CD4-positive, alpha-beta T cell treated with Interleukin-1 beta for 1 hour (primary cell): ENCODE results near the gene ZBTB37.
"Not testable (repeated sequence)": the region's sequence is repeated elsewhere in the genome, so short reads cannot be mapped to it uniquely, and the experiment has no call there.

Experiments
- DNase-seq, 2 donors: peaks; one replicate each; pipeline ENCODE4 v3.0.0-alpha.2; 2020 to 2022

Gene ZBTB37

GRCh38 chr1:173868266-173869020, at the start of gene ZBTB37:
Gene ZBTB37, plus strand, starts transcription at chr1:173868380. Its CDS starts 1,846 bp downstream, at chr1:173870226.
- peak; percentile 92 for DNase-seq

- no peak for DNase-seq
Observed at GRCh38 chr1:173818459-173818858, 49.7 kb upstream of the ZBTB37 start.

- no peak for DNase-seq
Observed at GRCh38 chr1:173821680-173822079, 46.5 kb upstream of the ZBTB37 start.

DNA sequence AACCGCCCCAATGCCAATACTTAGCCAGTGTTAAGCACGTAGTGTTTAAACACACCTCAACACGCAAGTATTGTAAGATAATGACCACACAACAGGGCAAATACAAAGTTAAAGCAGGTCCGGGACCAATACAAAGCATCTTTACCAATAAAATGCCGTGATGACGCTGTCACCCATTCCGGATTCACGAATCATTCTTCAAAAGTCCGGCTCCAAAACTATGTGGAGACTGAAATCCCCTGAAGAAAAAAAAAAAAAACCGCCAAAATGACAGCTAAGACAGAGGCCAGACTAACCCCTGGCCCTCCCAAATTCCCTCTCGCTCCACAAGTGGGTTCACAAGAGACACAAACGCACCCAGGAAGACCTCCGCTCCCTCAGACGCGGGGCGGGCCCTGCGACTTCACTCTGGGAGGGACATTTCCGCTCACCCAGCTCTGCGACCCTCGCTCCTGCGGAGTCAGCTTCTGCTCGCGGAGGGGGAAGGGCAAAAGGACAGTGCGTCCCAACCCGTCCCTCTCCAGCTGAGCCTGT, 44.3 kb upstream of the ZBTB37 start:
- DNase-seq, result no peak

DNA sequence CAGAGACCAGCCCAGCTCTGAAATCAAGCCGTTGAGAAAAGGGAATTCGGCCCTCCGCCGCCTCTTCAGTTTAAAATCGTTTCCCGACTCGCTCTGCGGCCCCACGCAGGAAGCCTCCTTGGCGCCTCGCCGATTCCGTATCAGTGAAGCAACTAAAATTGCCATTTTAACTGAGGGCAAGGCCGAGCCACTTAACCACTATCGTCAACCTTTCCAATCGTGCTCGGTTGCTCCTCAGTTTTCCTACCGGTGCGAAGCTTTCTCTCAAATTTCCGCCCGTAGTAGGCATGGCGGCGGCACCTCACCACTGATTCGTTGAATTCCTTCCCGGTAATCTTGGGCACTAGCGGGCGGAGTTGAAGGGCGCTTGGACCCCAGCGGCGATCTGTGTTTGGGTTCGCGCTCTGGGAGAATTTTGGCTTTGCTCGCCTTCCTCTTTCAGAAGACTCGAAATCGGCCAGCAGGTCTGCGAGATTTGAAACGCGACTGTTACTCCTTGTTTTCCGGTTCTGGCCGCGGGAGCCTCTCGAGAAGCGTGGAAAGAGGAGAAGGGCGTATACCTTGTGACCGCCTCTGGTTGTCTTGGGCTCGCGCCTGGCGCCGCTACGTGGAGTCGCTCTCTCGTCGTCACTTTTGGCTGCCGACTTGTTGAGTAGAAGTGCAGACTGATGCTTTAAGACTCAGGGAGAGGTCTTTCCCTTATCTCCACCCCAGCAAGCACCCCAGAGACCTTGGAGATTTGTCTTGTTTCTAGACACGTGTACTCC, 43.7 kb upstream of the ZBTB37 start, which contains the start of the genes CENPL and DARS2:
Gene CENPL (minus strand): TSS at position 569 of the 767 bp plus-strand sequence. CDS start 13,584 bp downstream, outside the sequence.
Gene DARS2 (plus strand): TSS at position 359 of the 767 bp plus-strand sequence. CDS start 557 bp downstream, outside the sequence.
- peak; percentile 91 to 92 for DNase-seq

- no peak for DNase-seq
Observed at GRCh38 chr1:173827611-173828010, 40.6 kb upstream of the ZBTB37 start.

DNA sequence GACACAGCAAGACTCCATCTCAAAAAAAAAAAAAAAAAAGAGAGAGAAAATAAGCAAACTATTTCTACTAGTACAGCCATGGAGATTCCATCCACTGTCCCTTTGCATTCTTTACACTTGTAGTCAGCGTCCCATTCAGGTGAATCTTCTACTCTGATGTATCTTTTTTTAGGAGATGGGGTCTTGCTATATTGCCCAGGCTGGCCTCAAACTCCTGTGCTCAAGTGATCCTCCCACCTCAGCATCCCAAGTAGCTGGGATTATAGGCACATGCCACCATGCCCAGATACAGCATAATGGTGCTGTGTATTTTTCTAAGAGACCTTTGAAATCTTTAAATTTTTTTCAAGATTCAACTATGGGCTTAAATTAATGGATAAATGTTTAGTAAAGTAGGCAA, 35.4 kb upstream of the ZBTB37 start:
- no peak for DNase-seq

- no peak for DNase-seq
Observed at GRCh38 chr1:173852105-173852504, 16.1 kb upstream of the ZBTB37 start.

GRCh38 chr1:173853074-173853473, 15.1 kb upstream of the ZBTB37 start:
- no peak for DNase-seq

DNA sequence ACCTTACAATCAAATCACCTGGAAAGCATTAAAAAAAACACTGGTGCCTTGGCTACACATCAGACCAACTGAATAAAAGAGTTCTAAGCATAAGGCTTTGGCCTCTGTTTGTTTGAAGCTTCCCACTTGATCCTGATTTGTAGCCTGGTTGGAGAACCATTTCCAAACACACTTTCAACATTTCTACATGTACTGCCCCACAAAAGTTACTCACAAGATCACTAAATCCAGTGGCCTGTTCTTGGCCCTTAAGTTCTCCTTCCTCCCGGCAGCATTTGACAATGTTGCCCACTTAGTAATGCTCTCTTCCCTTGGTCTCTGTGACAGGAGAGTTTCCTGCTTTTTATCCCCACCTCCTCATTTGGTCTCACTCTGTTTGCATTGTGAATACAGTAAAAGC, 12.2 kb upstream of the ZBTB37 start:
- DNase-seq, result no peak

DNA sequence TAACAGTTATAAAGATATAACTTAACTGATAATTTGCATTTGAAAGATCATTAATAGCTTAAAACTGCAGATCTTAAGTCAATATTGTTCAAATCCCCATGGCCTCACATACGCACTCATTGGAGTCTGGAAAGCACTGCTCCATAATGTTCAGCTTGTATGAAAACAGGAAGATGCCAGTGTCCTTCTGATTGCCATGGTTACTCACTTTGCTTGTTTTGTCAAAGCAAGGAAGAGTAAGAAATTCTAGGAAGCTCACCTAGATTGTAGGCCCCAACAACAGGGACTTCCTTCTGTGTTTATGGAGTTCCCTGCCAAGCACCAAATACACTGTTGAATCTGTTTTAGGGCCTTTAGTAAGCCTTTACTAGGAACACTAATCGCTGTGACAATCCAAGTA, 11.3 kb upstream of the ZBTB37 start:
- no peak for DNase-seq

GRCh38 chr1:173857363-173857917, 10.7 kb upstream of the ZBTB37 start:
- no peak for DNase-seq

GRCh38 chr1:173859547-173859946, 8.6 kb upstream of the ZBTB37 start:
- DNase-seq, result not testable (repeated sequence)

DNA sequence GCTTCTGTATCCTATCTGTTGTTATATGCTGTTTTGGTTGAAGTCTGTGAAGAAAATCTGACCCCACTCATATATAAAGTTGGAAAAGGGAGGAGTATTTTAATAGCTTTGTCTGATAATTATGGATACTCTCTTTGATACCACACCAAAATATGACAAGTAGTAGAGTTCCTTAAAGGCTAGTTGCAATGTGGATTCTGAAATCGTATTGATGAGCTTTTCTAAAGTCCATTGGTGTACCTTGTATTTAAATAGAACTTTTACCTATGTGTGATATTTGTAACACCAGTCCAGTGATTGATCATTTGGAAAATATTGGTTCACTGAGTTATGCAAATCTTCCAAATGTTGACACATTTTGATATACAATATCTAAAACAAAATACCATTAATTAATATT, 8.1 kb upstream of the ZBTB37 start:
- DNase-seq, result no peak

GRCh38 chr1:173861731-173862145, 6.4 kb upstream of the ZBTB37 start:
- DNase-seq, result no peak

GRCh38 chr1:173862146-173862768, 5.9 kb upstream of the ZBTB37 start:
- DNase-seq, result not testable (repeated sequence)

DNA sequence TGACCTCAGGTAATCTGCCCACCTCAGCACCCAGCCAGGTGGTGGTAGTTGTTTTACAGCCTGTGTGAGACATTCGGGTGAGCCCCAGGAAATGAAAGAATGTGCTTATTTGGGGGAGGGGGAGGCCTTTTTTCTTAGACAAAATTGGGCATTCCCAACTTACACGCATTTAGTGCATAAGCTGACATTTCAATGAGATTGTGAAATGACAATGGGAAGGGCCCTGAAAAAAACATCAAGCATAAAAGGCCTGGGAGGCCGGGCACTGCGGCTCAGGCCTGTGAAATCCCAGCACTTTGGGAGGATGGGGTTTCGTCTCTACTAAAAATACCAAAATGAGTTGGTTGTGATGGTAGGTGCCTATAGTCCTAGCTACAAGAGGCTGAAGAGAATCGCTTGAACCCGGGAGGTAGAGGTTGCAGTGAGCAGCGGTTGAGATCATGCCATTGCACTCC, 5.4 kb upstream of the ZBTB37 start:
- no peak for DNase-seq

- no peak for DNase-seq
Observed at GRCh38 chr1:173863224-173864161, 4.7 kb upstream of the ZBTB37 start.

DNA sequence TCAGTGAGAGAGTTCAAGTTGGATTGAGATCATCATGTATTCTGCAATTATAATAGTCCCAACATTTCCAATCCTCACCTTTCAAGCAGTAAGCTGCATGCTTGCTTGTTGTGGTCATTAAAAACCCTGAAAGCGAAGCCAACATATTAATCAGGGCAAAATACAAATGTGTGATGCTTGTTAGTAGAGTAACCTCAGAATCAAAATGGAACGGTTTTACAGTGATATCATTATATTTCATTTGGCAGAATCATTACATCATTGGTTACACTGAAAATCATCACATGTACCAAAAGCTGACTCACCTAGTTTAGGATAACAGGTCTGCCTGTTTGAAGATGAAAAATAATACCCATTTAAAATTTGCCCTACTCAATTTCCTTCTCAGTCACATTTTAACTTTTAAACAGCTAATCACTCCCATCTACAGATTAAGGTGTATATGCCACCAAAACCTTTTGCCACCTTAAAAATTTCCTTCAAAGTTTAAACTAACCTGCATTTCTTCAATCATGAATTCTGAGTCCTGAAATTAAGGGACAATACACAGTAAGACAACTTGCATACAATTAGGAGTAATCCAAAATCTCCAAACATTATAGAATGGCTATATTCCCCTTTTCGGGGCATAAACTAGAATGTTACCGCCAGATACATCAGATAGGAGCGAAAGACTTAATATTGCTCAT, 3.9 kb upstream of the ZBTB37 start:
- DNase-seq, result no peak

GRCh38 chr1:173865468-173866164, 2.6 kb upstream of the ZBTB37 start:
- DNase-seq, result no peak
